LNCAP (cell line): Measurements from ENCODE around the gene NAA15.
A peak's percentile ranks its signal among the peaks of the same experiment; 100 is the strongest.

Experiments
- TF ChIP-seq, protein P1 (sequence below): fragments of 450-650 bp; IDR thresholded peaks from 2 replicates; pipeline ENCODE4 v1.5.1; 2017; ENCODE audit warnings: mild to moderate bottlenecking

NAA15 gene

DNA sequence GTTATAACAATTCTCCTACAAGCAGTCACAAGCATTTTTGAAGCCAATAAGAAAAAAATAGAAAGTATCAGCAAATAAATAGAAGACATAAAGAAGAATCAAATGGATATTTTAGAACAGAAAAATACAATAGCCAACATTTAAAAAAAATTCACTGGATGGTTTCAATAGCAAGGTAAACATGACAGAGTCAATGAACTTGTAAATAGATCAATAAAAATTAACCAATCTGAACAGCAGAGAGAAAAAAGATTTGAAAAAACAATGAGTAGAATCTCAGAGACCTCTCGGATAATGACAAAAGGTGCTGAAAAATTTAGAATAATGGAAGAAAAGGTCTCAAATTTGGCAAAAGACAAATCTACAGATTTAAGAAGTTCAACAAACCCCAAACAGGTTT lies 119.3 kb downstream of the NAA15 start:
- TF ChIP-seq, protein P1, sequence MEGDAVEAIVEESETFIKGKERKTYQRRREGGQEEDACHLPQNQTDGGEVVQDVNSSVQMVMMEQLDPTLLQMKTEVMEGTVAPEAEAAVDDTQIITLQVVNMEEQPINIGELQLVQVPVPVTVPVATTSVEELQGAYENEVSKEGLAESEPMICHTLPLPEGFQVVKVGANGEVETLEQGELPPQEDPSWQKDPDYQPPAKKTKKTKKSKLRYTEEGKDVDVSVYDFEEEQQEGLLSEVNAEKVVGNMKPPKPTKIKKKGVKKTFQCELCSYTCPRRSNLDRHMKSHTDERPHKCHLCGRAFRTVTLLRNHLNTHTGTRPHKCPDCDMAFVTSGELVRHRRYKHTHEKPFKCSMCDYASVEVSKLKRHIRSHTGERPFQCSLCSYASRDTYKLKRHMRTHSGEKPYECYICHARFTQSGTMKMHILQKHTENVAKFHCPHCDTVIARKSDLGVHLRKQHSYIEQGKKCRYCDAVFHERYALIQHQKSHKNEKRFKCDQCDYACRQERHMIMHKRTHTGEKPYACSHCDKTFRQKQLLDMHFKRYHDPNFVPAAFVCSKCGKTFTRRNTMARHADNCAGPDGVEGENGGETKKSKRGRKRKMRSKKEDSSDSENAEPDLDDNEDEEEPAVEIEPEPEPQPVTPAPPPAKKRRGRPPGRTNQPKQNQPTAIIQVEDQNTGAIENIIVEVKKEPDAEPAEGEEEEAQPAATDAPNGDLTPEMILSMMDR: no peak

DNA sequence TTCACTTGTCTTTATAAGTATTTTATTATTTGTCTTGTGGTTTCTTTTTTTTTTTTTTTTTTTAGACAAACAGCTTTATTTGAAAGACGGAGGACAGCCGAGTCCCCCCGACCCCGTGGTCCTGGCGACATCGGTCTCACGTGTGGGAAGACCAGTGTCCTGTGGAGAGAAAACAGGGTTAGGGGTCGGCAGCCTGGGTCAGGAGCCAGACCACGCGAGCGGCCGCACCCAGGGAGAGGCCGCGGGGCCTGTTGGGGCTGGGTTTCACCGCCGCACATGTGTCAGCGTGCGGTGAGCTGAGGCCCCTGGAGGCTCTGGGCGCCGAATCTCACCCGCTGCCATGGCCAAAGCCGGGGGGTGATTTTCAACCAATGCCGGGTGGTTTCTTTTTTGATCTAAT lies 134.8 kb downstream of the NAA15 start:
- TF ChIP-seq, protein P1: no peak

- TF ChIP-seq, protein P1: no peak
Observed at GRCh38 chr4:139438141-139438540, 136.8 kb downstream of the NAA15 start.

GRCh38 chr4:139441029-139441428 lies 139.7 kb downstream of the NAA15 start:
- TF ChIP-seq, protein P1: no peak

GRCh38 chr4:139443661-139444060 lies 142.4 kb downstream of the NAA15 start:
- TF ChIP-seq, protein P1: no peak

DNA sequence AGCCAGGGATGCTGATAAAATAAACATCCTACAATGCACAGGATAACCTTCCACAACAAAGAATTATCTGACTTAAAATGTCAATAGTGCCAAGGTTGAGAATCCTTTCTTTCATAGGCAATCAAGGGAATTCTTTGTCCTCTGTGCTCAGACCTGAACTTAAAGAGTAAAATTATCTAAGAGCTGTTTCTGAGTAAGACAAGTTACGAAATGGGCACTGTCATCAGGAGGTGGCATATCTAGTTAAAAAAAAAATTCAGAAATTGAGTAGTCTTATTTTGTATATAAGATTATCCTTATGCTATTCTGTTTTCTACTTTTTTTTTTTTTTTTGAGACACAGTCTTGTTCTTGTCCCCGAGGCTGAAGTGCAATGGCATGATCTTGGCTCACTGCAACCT lies 149.3 kb downstream of the NAA15 start:
- TF ChIP-seq, protein P1: no peak

GRCh38 chr4:139451997-139452396 lies 150.7 kb downstream of the NAA15 start:
- TF ChIP-seq, protein P1: no peak

GRCh38 chr4:139453041-139453370 lies 151.7 kb downstream of the NAA15 start:
- TF ChIP-seq, protein P1: peak; percentile 47
